ENCODE results near the gene RPLP2. TPM values are rescaled to one million over a fixed set of nuclear protein-coding genes. Genes with fewer than 3 reads are reported as not detected.

Gene RPLP2
- total and polyA plus RNA-seq, 5 donors from 2014 or later = 2,313 to 3,705 (median 2,852) TPM

DNA sequence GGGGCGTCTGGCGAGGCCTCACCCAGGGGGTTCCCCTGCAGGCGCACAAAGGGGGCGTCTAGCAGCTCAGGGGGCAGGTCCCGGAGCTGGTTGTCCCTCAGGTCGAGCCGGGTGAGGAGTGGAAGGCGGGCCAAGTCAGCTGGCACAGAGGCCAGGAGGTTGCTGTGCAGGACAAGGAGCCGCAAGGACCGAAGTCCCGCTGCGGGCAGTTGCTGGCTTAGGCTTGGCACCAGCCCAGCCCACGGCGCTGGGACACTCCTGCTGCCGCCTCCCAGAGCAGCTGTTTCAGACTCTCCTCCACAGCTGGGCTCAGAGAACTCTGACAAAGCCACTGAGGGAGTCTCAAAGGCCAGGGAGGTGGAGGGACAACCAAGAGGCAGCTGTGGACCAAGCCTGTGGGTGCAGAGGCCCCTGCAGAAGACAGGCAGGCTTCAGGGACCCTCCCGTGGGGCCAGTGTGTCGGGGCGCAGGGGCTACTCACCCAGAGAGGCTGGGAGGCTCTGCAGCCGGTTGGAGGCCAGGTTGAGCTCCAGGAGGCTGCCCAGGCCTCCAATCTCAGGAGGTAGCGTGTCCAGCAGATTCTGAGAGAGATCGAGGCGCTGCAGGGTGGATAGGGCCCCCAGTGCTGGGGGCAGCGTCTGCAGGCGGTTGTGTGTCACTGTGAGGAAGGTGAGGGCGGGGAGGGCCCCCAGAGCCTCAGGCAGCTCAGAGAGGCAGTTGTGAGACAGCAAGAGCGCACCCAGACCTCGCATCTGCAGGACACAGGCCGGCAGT is 6.9 kb upstream of the RPLP2 start:
- no peak for ATAC-seq (ENCODE audit: low read depth in 2 of 2)
- Mint-ChIP-seq H3K4me3 (peak overlapping the region in 2 of 4 donors; percentile 26 to 61), H3K27ac (peak overlapping the region in 1 of 3 donors; percentile 20), H3K36me3 (no peaks in the 10 kb centered on the region), H3K9me3 (no peaks in the 10 kb centered on the region), H3K27me3 (no peaks in the 10 kb centered on the region), H3K4me1 (peaks cover 0 to 17% (median 3%) of the 10 kb centered on the region in 4 donors)
- Histone ChIP-seq H3K4me1 (ENCODE audit: control insufficient read depth, insufficient read depth, low read length, poor library complexity, severe bottlenecking) (peaks cover 34% of the 10 kb centered on the region), H3K27me3 (ENCODE audit: control insufficient read depth, insufficient read depth, low read length) (no peaks in the 10 kb centered on the region), H3K27ac (ENCODE audit: insufficient read depth, low read length, poor library complexity, severe bottlenecking) (no peak overlapping the region), H3K9me3 (ENCODE audit: control insufficient read depth in 2 of 2, low read length in 2 of 2) (no peaks in the 10 kb centered on the region), H3K36me3 (ENCODE audit: control insufficient read depth, insufficient read depth, low read length) (no peaks in the 10 kb centered on the region), H3K4me3 (ENCODE audit: low read depth, low read length) (no peak overlapping the region)
- DNase-seq = no peak

DNA sequence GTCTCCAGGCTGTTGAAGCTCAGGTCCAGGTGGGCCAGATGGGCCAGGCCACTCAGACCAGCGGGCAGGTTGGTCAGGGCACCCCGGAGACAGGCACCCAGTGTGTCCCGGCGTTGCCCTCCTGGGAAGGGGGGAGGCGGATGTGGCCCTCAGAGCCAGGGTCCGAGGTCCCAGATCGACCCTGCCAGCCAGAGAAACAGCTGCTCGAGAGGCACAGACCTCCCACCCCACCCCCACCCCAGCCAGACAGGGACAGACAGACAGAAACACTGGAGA is 6.4 kb upstream of the RPLP2 start:
- DNase-seq (no peak), ATAC-seq (ENCODE audit: low read depth in 2 of 2) (no peak)
- no peaks in the 10 kb centered on the region for H3K36me3 Mint-ChIP-seq
- no peaks in the 10 kb centered on the region for H3K27me3 ChIP-seq (ENCODE audit: control insufficient read depth, insufficient read depth, low read length)
- H3K4me1 Mint-ChIP-seq = peaks cover 0 to 20% (median 4%) of the 10 kb centered on the region in 4 donors
- H3K27me3 Mint-ChIP-seq = no peaks in the 10 kb centered on the region
- no peak overlapping the region for H3K4me3 ChIP-seq (ENCODE audit: low read depth, low read length)
- no peak overlapping the region for H3K27ac Mint-ChIP-seq
- H3K36me3 ChIP-seq (ENCODE audit: control insufficient read depth, insufficient read depth, low read length) = no peaks in the 10 kb centered on the region
- no peaks in the 10 kb centered on the region for H3K9me3 Mint-ChIP-seq
- peak overlapping the region in 2 of 4 donors; percentile 61 to 83 for H3K4me3 Mint-ChIP-seq
- H3K9me3 ChIP-seq (ENCODE audit: control insufficient read depth in 2 of 2, low read length in 2 of 2) = no peaks in the 10 kb centered on the region
- H3K27ac ChIP-seq (ENCODE audit: insufficient read depth, low read length, poor library complexity, severe bottlenecking) = no peak overlapping the region
- H3K4me1 ChIP-seq (ENCODE audit: control insufficient read depth, insufficient read depth, low read length, poor library complexity, severe bottlenecking) = peaks cover 34% of the 10 kb centered on the region

DNA sequence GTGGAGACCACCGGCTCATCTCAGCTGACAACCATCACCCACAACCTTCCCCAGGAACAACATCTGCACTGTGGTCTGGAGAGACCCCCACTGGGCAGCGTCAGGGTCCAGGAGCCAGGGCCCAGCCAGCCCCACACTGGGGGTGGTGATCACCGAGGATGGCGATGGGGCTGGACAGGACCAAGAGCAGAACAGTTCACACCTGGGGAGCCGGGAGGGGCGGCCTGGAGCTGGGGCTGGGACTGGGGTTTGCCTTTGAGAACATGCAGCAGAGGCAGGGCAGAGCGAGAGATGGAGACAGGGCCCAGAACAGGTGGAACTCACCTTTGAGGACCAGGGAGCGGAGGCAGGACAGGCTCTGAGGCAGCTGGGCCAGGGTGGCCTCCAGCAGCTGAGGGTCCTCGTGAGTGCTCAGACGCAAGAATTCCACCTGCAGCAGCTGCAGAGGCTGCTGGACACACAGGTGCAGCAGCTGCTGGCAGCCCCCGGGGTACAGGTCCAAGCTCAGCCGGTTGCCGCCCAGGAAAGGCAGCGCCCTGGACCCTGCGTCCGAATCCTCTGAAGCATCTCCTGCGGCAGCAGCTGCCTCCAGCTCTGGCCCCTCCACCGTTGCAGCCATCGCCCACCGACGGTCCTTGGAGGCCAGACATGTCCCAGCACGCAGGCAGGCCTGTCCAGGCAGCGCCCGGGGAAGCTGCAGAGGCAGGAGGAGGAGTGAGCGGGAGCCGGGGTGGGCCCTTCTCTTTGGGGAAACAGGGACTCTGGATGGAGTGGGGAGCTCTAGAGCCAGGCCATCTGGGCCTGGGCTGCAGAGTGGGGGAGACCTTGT is 5.8 kb upstream of the RPLP2 start:
- Mint-ChIP-seq H3K9me3 (no peaks in the 10 kb centered on the region), H3K27me3 (no peaks in the 10 kb centered on the region), H3K36me3 (no peaks in the 10 kb centered on the region), H3K4me1 (peaks cover 0 to 26% (median 7%) of the 10 kb centered on the region in 4 donors), H3K4me3 (peak overlapping the region; percentile 83 to 86 (median 86)), H3K27ac (peak overlapping the region; percentile 51 to 72 (median 69))
- no peaks in the 10 kb centered on the region for H3K27me3 ChIP-seq (ENCODE audit: control insufficient read depth, insufficient read depth, low read length)
- H3K27ac ChIP-seq (ENCODE audit: insufficient read depth, low read length, poor library complexity, severe bottlenecking) = peak overlapping the region; percentile 80
- peaks cover 34% of the 10 kb centered on the region for H3K4me1 ChIP-seq (ENCODE audit: control insufficient read depth, insufficient read depth, low read length, poor library complexity, severe bottlenecking)
- H3K36me3 ChIP-seq (ENCODE audit: control insufficient read depth, insufficient read depth, low read length) = no peaks in the 10 kb centered on the region
- H3K4me3 ChIP-seq (ENCODE audit: low read depth, low read length) = peak overlapping the region; percentile 71
- DNase-seq = no peak
- no peaks in the 10 kb centered on the region for H3K9me3 ChIP-seq (ENCODE audit: control insufficient read depth in 2 of 2, low read length in 2 of 2)
- ATAC-seq (ENCODE audit: low read depth in 2 of 2) = no peak

DNA sequence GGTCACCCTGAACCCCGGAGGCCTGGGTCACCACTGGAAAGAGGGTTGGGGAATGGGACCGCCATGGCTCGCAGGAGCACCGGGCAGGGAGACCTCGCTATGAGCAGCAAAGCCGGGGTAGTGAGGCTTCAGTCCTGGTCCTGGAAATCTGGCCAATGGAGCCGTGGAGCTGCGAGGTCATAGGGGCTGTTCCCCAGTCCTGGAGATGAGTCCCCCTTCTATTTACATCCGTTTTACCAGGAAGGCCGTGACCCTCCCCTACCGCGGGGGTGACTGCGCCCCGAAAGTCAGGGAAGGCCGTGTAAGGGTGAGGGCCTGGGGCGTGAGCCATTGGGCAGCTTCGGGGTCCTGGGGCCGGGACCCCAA is 5.2 kb upstream of the RPLP2 start:
- H3K36me3 ChIP-seq (ENCODE audit: control insufficient read depth, insufficient read depth, low read length) = no peaks in the 10 kb centered on the region
- Mint-ChIP-seq H3K36me3 (no peaks in the 10 kb centered on the region), H3K4me1 (peaks cover 0 to 30% (median 9%) of the 10 kb centered on the region in 4 donors), H3K27ac (peak overlapping the region; percentile 9 to 72 (median 59)), H3K9me3 (no peaks in the 10 kb centered on the region), H3K27me3 (peaks cover 2% of the 10 kb centered on the region), H3K4me3 (peak overlapping the region; percentile 83 to 86 (median 86))
- ATAC-seq (ENCODE audit: low read depth in 2 of 2) (no peak), DNase-seq (no peak)
- no peaks in the 10 kb centered on the region for H3K27me3 ChIP-seq (ENCODE audit: control insufficient read depth, insufficient read depth, low read length)
- no peaks in the 10 kb centered on the region for H3K9me3 ChIP-seq (ENCODE audit: control insufficient read depth in 2 of 2, low read length in 2 of 2)
- peaks cover 35% of the 10 kb centered on the region for H3K4me1 ChIP-seq (ENCODE audit: control insufficient read depth, insufficient read depth, low read length, poor library complexity, severe bottlenecking)
- H3K27ac ChIP-seq (ENCODE audit: insufficient read depth, low read length, poor library complexity, severe bottlenecking) = peak overlapping the region; percentile 80
- peak overlapping the region; percentile 71 for H3K4me3 ChIP-seq (ENCODE audit: low read depth, low read length)

DNA sequence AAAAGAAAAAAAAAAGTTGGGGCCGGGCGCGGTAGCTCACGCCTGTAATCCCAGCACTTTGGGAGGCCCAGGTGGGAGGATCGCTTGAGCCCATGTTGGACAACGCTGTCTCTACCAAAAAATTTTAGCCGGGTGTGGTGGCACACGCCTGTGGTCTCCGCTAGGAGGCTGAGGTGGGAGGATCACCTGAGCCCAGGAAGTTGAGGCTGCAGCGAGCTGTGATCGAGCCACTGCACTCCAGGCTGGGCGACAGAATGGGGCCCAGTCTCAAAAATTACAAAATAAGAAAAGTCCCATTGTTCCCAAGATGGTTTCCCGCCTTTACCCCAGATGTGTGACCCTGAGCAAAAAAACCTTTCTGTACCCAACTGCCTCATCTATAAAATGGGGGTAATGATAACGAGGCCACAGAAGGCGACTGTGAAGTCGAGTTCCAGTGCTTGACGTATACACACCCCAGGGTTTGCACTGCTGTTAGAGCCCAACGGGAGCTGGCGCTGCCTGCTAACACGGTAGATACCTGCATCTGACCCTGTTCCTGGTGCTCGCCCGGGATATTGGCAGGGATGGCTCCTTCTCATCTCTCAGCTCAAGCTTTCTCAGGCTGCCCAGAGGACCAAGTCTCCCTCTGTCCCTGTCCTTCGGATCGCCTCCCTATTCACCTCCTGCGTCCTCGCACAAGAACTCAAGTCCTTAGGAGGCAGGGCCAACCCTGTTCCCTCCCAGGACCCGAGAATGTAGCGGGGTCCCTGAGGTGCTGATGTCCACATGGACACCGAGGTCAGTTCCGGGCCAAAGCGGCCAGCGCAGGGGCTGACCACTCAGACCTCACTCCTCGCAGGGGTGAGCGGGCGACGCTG is 1.1 kb upstream of the RPLP2 start:
- DNase-seq (peak in 2 of 3 donors; percentile 29 to 51), ATAC-seq (ENCODE audit: low read depth in 2 of 2) (no peak)
- no peaks in the 10 kb centered on the region for H3K9me3 Mint-ChIP-seq
- H3K36me3 Mint-ChIP-seq = peaks cover 5% of the 10 kb centered on the region
- Histone ChIP-seq H3K27me3 (ENCODE audit: control insufficient read depth, insufficient read depth, low read length) (no peaks in the 10 kb centered on the region), H3K4me3 (ENCODE audit: low read depth, low read length) (peak overlapping the region; percentile 76), H3K4me1 (ENCODE audit: control insufficient read depth, insufficient read depth, low read length, poor library complexity, severe bottlenecking) (peaks cover 50% of the 10 kb centered on the region), H3K9me3 (ENCODE audit: control insufficient read depth in 2 of 2, low read length in 2 of 2) (no peaks in the 10 kb centered on the region), H3K27ac (ENCODE audit: insufficient read depth, low read length, poor library complexity, severe bottlenecking) (peak overlapping the region; percentile 95), H3K36me3 (ENCODE audit: control insufficient read depth, insufficient read depth, low read length) (peaks cover 22% of the 10 kb centered on the region)
- peaks cover 4% of the 10 kb centered on the region for H3K27me3 Mint-ChIP-seq
- H3K27ac Mint-ChIP-seq = peak overlapping the region; percentile 93 to 99 (median 97)
- H3K4me3 Mint-ChIP-seq = peak overlapping the region; percentile 94 to 98 (median 96)
- peaks cover 6 to 57% (median 17%) of the 10 kb centered on the region in 4 donors for H3K4me1 Mint-ChIP-seq

DNA sequence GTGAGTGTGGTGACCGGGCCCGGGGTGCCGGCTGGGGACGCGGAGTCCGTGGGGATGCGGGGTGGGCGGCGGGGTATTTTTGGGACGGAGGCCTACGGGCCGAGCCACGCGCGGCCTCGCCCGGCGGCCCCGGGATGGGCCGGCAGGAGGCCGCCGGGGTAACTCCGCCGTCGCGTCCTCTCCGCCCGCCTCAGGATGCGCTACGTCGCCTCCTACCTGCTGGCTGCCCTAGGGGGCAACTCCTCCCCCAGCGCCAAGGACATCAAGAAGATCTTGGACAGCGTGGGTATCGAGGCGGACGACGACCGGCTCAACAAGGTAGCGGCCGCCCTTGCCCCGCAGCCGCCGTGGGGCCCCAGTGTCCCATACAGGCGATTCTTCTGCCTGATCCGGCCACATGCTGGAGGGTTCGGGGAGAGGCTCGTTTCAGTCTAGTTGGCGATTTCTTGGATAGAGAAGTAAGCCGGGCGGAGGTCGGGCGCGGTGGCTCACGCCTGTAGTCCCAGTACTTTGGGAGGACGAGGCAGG is 337 bp downstream of the RPLP2 start:
- Mint-ChIP-seq H3K4me3 (peak overlapping the region; percentile 94 to 98 (median 96)), H3K27ac (peak overlapping the region; percentile 93 to 99 (median 97)), H3K36me3 (peaks cover 5% of the 10 kb centered on the region), H3K9me3 (no peaks in the 10 kb centered on the region), H3K27me3 (peaks cover 4% of the 10 kb centered on the region), H3K4me1 (peaks cover 6 to 47% (median 17%) of the 10 kb centered on the region in 4 donors)
- ATAC-seq (ENCODE audit: low read depth in 2 of 2) = peak in 1 of 2 donors; percentile 10
- Histone ChIP-seq H3K4me3 (ENCODE audit: low read depth, low read length) (peak overlapping the region; percentile 59), H3K9me3 (ENCODE audit: control insufficient read depth in 2 of 2, low read length in 2 of 2) (no peaks in the 10 kb centered on the region), H3K4me1 (ENCODE audit: control insufficient read depth, insufficient read depth, low read length, poor library complexity, severe bottlenecking) (peaks cover 37% of the 10 kb centered on the region), H3K27ac (ENCODE audit: insufficient read depth, low read length, poor library complexity, severe bottlenecking) (peak overlapping the region; percentile 95), H3K27me3 (ENCODE audit: control insufficient read depth, insufficient read depth, low read length) (no peaks in the 10 kb centered on the region), H3K36me3 (ENCODE audit: control insufficient read depth, insufficient read depth, low read length) (peaks cover 22% of the 10 kb centered on the region)
- DNase-seq = no peak

All from CD4-positive, CD25-positive, alpha-beta regulatory T cell (primary cell).